Omental fat pad (tissue), 4 donors: ENCODE data around the gene DUSP9. TPM values are rescaled to one million over a fixed set of nuclear protein-coding genes. Genes with fewer than 3 reads are reported as not detected.
"Not testable (repeated sequence)": the region's sequence is repeated elsewhere in the genome, so short reads cannot be mapped to it uniquely, and the experiment has no call there.

ENCODE experiments used
- ATAC-seq: fragments of 150-250 bp; one replicate; pipeline ENCODE4 v1.9.1; 2016; ENCODE audit warnings: mild to moderate bottlenecking, moderate library complexity; ENCODE audit not compliant: low FRiP score
- DNase-seq: peaks from one replicate; pipeline ENCODE4 v3.0.0-alpha.2; 2019; ENCODE audit warnings: low spot score
- CTCF ChIP-seq, 3 donors: fragments of 450-650 bp; IDR thresholded peaks; one replicate each; pipeline ENCODE4 v1.5.1; 2016 to 2017; ENCODE audit warnings: antibody characterized with exemption in 3 of 3, mild to moderate bottlenecking in 3 of 3, moderate library complexity in 2 of 3
- total RNA-seq, 4 donors: library from RNA; depleted of rRNA; stranded (reverse); fragments of >200 nt; gene quantifications; one replicate each; pipeline ENCODE4 v1.1.0, GENCODE V29; 2016

DUSP9 gene
- total RNA-seq, 4 donors from 2014 or later: 0.48 to 2.3 TPM; not detected in 2

- DNase-seq (peak; percentile 34), ATAC-seq (peak; percentile 47)
- TF ChIP-seq CTCF (IDR thresholded peaks at IDR 0.05): no peak
Measured at GRCh38 chrX:153687121-153688039, 40.4 kb downstream of the DUSP9 start, which contains the start of gene SLC6A8. TSS of gene SLC6A8 (plus strand) at chrX:153687926. CDS start at chrX:153688575, 649 bp downstream.

GRCh38 chrX:153688071-153688470 is 41.1 kb downstream of the DUSP9 start:
- ATAC-seq: no peak
- no peak for TF ChIP-seq CTCF (IDR thresholded peaks at IDR 0.05)
- DNase-seq: no peak

- DNase-seq: no peak
- no peak for ATAC-seq
- no peak for TF ChIP-seq CTCF (IDR thresholded peaks at IDR 0.05)
Measured at GRCh38 chrX:153688506-153688905, 41.5 kb downstream of the DUSP9 start.

GRCh38 chrX:153688911-153689590 is 42.0 kb downstream of the DUSP9 start:
- no peak for TF ChIP-seq CTCF (IDR thresholded peaks at IDR 0.05)
- DNase-seq (no peak), ATAC-seq (no peak)

- DNase-seq (no peak), ATAC-seq (no peak)
- TF ChIP-seq CTCF (IDR thresholded peaks at IDR 0.05): no peak
Measured at GRCh38 chrX:153689654-153690465, 42.9 kb downstream of the DUSP9 start.

- TF ChIP-seq CTCF (IDR thresholded peaks at IDR 0.05): no peak
- no peak for DNase-seq
Measured at GRCh38 chrX:153690466-153690865, 43.5 kb downstream of the DUSP9 start.

GRCh38 chrX:153691032-153691827 is 44.2 kb downstream of the DUSP9 start:
- not testable (repeated sequence) for ATAC-seq, DNase-seq

More at GRCh38 chrX:153690466-153690865, 43.5 kb downstream of the DUSP9 start:
- no peak for ATAC-seq
